Measurements from ENCODE around the gene RAB8B. TPM values are rescaled to one million over a fixed set of nuclear protein-coding genes. Genes with fewer than 3 reads are reported as not detected.

RAB8B gene
- total RNA-seq, 4 donors from 2014 or later: 18.7 to 41.0 (median 35.5) TPM

DNA sequence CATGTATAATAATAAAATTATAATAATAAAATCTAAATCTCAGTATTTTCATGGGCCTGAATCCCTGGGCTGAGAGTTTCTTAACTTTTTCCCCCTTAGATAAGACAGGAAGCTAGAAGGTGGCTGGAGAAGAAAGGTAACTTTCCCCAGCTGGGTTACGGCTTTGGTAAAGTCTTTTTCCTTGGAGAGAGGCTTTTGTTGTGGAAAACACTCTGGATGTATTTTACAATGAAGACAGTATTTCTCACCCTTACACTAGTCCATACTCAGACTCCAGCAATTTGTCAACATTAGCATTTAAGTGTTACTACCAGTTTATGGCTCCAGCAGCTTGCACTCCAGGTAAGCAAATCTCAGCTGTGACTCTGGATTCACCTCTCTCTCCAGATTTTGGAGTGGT, 122.9 kb downstream of the RAB8B start:
- Histone ChIP-seq H3K4me1 (no peaks in the 10 kb centered on the region), H3K27ac (replicated peaks in 1 of 4) (no peak overlapping the region), H3K27me3 (no peaks in the 10 kb centered on the region), H3K9me3 (no peaks in the 10 kb centered on the region), H3K4me3 (no peak overlapping the region), H3K36me3 (peaks cover 0 to 4% (median 0%) of the 10 kb centered on the region in 4 donors)
- 94% methylated on average over 1 of the region's 1 CpG for WGBS
- intact Hi-C loops (cut with DNase I): no loop called here
- DNase-seq (ENCODE audit: extremely low spot score): no peak
- TF ChIP-seq, protein P1, sequence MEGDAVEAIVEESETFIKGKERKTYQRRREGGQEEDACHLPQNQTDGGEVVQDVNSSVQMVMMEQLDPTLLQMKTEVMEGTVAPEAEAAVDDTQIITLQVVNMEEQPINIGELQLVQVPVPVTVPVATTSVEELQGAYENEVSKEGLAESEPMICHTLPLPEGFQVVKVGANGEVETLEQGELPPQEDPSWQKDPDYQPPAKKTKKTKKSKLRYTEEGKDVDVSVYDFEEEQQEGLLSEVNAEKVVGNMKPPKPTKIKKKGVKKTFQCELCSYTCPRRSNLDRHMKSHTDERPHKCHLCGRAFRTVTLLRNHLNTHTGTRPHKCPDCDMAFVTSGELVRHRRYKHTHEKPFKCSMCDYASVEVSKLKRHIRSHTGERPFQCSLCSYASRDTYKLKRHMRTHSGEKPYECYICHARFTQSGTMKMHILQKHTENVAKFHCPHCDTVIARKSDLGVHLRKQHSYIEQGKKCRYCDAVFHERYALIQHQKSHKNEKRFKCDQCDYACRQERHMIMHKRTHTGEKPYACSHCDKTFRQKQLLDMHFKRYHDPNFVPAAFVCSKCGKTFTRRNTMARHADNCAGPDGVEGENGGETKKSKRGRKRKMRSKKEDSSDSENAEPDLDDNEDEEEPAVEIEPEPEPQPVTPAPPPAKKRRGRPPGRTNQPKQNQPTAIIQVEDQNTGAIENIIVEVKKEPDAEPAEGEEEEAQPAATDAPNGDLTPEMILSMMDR (IDR thresholded peaks at IDR 0.05): no peak
- TF ChIP-seq POLR2A (IDR thresholded peaks at IDR 0.05; ENCODE audit: low read depth) (no peak), EP300 (IDR thresholded peaks at IDR 0.05) (no peak), POLR2AphosphoS5 (IDR thresholded peaks at IDR 0.05) (no peak)

DNA sequence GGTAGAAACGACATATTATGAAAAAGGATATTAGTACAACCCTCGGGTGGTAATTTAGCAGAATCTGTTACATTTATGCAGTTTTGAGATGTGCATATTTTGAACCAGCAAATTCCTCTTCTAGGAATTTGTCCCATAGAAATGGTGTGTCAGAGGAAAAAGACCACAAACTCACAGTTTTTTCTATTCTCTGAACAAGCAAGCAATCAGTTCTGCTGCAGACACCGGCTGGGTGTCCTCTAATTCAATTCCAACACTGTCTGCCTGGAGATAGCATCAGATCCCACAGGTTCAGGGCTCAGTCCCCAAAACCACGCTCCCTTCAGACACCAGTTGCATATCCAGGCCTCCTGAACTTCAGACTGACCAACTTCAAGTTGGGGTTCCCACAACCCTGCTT, 124.4 kb downstream of the RAB8B start:
- TF ChIP-seq POLR2A (IDR thresholded peaks at IDR 0.05; ENCODE audit: low read depth) (no peak), EP300 (IDR thresholded peaks at IDR 0.05) (no peak), POLR2AphosphoS5 (IDR thresholded peaks at IDR 0.05) (no peak)
- TF ChIP-seq, protein P1 (IDR thresholded peaks at IDR 0.05): no peak
- Histone ChIP-seq H3K4me1 (no peaks in the 10 kb centered on the region), H3K36me3 (no peaks in the 10 kb centered on the region), H3K4me3 (no peak overlapping the region), H3K9me3 (no peaks in the 10 kb centered on the region), H3K27ac (replicated peaks in 1 of 4) (no peak overlapping the region), H3K27me3 (no peaks in the 10 kb centered on the region)
- intact Hi-C loops (cut with DNase I): no loop called here
- WGBS: 88% methylated on average over 4 of the region's 4 CpGs
- no peak for DNase-seq (ENCODE audit: extremely low spot score)

DNA sequence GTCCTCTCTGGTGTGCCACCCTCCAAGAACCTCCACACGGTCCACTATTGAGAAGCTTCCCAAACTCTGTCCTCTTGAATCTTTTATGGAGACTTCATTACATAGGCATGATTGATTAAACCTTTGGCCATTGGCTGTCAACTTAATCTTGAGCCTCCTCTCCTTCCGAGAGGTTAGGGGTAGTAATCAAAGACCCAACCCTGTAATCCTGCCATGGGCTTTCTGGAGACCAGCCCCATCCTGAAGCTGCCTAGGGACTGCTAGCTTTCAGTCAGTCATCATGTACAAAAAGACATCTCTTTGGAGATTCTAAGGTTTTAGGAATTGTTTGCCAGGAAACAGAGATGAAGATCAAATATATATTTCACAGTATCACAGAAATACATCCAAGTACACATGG, 125.0 kb downstream of the RAB8B start:
- 61% methylated on average over 2 of the region's 2 CpGs for WGBS
- Histone ChIP-seq H3K9me3 (no peaks in the 10 kb centered on the region), H3K36me3 (no peaks in the 10 kb centered on the region), H3K4me1 (no peaks in the 10 kb centered on the region), H3K27ac (replicated peaks in 1 of 4) (no peak overlapping the region), H3K4me3 (no peak overlapping the region), H3K27me3 (no peaks in the 10 kb centered on the region)
- TF ChIP-seq EP300 (IDR thresholded peaks at IDR 0.05) (no peak), POLR2AphosphoS5 (IDR thresholded peaks at IDR 0.05) (no peak), POLR2A (IDR thresholded peaks at IDR 0.05; ENCODE audit: low read depth) (no peak)
- TF ChIP-seq, protein P1 (IDR thresholded peaks at IDR 0.05): no peak
- intact Hi-C loops (cut with DNase I): no loop called here
- no peak for DNase-seq (ENCODE audit: extremely low spot score)

Other genes with a start within 250 kb of the RAB8B start
- gene TPM1, start 146.9 kb upstream of the RAB8B start, total RNA-seq: 1,000 to 10,000 TPM; 5,599 to 7,718 (median 6,496) TPM
- gene LACTB, start 67.7 kb upstream of the RAB8B start, total RNA-seq: 10 to 100 TPM; 15.4 to 22.8 (median 18.7) TPM
- 100 to 1,000 TPM; 120 to 220 (median 172) TPM for gene RPS27L, start 32.1 kb upstream of the RAB8B start, total RNA-seq
- 1 to 10 TPM; 7.5 to 9.4 (median 8.9) TPM for gene APH1B, start 88.0 kb downstream of the RAB8B start, total RNA-seq
- gene CA12, start 192.2 kb downstream of the RAB8B start, total RNA-seq: 10 to 100 TPM in 1 of 4 donors, 1 to 10 TPM in 3; 2.3 to 14.5 (median 6.0) TPM